GM18868 (cell line): ENCODE results near the gene NOTCH2NLA.
"Not testable (repeated sequence)": the region's sequence is repeated elsewhere in the genome, so short reads cannot be mapped to it uniquely, and the experiment has no call there.

Experiments
- ATAC-seq: cut with Tn5 transposase; IDR thresholded peaks from one replicate; pipeline ENCODE4 v1.9.1; 2021; ENCODE audit warnings: mild to moderate bottlenecking, moderate library complexity; ENCODE audit not compliant: unreplicated experiment

NOTCH2NLA gene

DNA sequence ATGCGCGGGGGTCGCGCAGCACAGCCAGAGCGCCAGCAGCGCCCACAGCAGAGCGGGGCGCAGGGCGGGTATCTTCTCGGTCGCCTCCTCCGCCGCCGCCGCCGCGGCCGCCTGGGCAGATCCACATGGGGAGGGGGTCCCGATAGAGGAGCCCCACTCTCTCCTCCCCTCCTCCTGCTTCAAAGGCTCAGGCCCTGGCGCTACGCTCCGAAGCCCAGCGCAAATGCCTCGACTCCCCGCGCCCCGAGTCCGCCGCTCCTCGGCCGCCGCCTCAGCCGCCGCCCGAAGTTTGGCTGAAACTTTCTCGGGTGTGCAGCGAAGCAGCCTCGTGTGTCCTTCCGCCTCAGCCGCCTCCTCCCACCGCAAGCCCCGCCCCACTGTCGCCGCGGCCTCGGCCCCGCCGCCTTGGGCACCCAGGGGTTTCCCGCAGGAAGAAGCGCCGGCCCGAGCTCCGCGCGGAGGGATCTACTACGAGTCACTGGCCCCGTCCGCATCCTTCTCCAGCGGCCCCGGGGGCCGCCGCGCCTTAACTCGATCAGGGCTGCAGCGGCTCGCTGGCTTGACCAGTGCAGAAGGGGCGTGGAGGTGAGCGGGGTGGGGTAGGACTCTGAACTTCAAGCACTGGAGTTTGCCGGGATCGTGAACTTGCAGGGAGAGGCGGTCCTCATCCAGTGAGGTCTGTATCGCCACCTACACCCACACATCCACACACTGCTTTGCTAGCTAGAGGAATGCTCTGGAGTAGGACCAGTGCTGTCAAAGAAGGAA lies at the start of gene NOTCH2NLA:
Gene NOTCH2NLA, minus strand, starts transcription at position 312 of the 768 bp plus-strand sequence. CDS start 39,684 bp downstream, outside the sequence.
- not testable (repeated sequence) for ATAC-seq

DNA sequence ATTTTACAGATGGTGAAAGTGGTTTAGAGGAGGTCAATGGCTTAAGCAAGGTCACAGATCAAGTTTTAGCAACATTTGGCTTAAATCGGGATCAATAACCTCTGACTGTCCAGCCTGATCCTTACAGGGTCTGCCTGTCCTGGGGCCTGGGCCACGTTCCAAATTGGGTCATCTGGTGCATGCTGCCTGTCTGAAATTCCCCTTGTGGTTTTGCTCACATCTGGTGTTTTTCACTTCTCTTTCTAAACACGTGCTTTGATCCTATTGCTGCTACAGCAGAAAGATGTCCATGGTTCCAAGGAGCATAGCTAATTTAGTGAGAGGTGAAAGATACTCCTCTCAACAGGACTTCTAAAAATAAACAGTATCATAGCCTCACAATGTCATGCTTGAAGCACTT lies 49.5 kb upstream of the NOTCH2NLA start:
- peak; percentile 86 for ATAC-seq

DNA sequence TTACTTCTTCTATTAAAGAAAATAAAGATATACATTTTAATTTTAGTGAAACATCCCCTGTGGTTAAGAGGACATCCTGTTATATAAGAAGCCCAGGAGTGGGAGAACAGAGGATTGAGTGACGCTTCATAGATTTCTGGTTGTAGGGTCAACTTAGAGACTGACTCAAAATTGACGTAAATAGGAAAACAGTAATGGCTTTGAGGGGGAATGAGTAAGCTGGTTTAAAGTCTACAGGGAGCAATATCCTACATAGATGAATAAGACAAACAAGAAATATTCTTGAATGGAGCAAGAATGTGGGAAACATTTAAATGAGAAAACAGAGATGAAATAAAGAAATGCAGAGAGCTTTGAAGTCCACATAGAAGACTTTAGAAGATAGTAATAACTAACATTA lies 48.3 kb upstream of the NOTCH2NLA start:
- not testable (repeated sequence) for ATAC-seq

DNA sequence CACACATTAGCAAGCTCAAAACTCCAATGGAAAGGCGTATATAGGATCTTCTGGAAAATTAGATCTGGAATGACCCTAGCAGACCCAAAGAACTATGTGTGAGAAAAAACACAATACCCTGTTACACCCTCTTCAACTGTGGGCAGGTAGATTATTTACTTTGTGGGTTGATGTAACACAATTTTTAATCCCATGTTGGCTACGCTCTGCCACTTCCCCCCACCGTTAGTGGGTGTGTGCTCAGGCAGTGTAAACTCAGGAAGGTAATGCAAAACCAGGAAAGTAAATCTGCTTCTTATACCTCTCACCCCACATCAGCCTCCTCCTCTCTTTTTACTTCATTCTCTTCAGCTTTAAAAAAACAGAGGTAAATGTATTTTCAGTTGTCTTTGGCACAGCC lies 45.3 kb upstream of the NOTCH2NLA start:
- not testable (repeated sequence) for ATAC-seq

DNA sequence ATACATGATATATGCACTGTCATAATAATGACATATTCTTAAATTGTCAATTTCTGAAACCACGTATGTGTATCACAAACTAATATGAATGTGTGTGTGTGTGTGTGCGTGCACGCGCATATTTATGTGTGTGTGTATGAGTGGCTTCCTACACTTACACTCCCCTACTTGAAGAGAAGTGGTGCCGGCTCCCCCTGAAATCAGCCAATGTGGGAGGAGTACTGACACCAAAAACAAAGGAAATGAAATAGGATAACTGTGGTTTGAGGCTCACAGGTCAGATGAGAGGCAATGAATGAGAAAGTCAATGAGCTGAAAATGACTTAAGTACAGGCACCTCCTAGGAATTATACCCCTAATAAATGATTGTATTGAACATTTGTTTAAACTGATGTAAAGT lies 44.4 kb upstream of the NOTCH2NLA start:
- not testable (repeated sequence) for ATAC-seq

DNA sequence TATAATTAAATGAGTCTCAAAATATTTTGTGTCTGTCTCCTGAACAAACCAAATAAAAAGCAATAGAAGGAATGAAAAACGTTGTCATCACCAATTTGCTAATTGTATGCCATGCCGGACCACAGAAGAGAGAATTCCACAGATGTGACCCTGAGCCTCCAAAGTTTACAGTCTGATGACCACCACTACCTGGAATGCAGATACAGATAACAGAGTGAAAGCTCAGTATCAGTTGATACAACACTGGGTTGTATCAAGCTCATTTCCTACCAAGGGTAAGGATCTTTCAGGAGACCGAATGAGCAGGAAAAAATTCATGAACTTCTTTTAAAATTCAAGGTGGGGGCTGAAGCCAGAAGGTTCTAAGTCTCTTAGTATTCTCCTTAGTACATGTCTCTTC lies 43.9 kb upstream of the NOTCH2NLA start:
- not testable (repeated sequence) for ATAC-seq

DNA sequence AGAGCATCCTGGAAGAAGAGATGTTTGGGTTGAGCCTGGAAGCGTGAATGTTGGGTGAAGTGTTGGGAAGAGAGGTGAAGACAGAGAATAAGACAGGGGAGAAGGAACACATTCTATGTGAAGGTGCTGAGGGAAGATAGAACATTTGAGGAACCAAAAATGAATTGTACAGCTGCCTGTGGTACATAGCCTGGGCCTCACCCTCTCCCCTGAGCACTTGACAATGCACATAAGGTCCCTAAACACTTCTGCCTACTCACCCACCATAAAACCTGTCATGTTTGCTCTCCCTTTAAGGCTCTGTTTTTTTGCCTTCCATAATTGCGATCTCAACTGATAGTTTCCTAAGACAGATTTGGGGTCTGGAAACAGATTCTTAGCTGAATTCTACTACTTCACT lies 43.2 kb upstream of the NOTCH2NLA start:
- not testable (repeated sequence) for ATAC-seq

DNA sequence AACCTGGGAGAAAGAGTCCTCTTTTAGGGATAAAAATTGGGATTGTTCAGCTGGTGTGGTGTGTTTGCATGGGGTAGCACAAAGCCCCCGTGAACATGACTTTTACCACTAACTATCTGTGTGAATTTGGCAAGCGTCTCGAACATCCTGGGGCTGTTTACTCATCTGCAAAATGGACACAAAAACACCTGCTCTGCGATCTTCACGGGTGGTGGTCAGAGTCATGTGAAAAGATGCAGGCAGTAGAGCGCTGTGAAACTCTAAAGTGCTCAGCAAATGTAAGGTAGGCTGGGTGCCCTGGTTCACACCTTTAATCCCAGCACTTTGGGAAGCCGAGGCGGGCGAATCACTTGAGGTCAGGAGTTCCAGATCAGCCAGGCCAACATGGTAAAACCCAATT lies 41.3 kb upstream of the NOTCH2NLA start:
- ATAC-seq = not testable (repeated sequence)

DNA sequence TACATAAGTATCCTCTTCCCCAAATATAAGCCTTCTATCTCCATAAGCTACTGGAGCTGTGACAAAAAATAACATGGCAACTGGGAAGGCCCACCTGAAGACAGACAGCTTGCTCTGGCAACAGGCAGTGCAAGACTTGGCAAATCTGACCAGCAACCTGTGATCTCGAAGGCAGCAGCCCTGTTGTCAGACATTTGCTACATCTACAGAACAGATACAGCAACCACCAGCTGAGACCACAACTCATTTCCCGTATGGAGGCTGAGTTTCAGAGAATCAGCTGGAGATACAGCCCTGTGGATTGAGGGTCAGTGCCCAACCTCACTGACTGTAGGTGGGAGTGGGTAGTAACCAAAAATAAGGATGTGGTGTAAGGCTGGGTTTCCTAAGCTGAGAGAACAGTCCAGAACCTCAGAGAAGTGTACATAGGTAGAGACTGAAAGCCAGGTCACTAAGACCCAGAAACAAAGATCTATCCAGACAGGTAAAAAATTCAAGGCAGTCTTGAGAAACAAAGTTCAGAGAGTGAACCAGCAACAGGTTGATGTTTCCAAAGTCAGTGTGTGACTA lies 37.4 kb upstream of the NOTCH2NLA start:
- ATAC-seq = not testable (repeated sequence)

DNA sequence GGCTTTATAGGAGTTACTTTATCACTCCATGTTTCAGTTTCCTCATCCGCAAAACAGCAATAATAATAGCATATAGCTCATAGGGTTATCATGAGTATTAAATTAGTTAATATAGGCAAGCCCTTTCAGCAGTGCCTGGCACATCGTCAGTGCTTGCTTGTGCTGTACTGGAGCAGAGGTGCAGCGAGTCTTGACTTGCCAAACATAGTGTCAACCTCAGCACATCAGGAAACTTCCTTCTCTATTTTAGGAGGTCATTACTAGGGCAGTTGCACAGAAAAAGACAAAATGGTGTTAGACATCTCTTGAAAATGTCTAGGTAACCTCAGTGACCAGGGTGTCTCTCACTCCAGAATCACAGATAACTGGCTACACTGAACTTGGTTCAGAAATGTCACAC lies 35.9 kb upstream of the NOTCH2NLA start:
- ATAC-seq = not testable (repeated sequence)

DNA sequence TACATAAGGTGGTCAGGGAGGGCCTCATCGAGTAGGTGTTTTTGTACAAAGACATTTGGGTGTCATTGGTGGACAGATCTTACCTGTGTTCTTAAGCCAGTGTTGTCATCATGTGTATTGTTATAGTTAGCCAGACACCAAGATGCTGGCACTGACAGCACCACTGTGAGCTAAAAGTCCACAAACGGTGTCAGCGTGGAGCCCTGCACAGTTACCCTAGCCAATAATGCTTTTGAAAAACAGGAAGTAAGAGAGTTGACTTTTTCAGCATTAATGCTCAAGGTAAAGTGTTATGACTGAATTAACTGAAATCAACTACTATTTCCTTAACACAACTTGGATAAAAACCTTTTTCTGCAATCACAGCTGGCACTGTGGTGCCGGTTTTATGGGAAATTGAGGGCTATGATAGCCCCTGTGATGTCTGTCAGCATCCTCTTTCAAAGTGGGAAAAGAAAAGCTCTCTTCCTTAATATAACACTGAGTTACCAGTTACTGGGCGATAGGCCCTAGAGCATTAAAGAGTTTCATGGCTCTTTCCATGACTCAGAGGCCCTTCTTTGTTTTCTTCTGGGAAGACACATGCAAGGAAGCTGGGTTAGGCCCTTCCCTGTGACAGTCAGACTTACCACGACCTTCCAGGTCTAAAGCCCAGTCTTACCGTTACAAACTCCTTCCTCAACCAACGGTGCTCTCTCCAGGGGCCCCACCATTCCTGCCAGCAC lies 31.3 kb upstream of the NOTCH2NLA start:
- ATAC-seq = peak; percentile 50

DNA sequence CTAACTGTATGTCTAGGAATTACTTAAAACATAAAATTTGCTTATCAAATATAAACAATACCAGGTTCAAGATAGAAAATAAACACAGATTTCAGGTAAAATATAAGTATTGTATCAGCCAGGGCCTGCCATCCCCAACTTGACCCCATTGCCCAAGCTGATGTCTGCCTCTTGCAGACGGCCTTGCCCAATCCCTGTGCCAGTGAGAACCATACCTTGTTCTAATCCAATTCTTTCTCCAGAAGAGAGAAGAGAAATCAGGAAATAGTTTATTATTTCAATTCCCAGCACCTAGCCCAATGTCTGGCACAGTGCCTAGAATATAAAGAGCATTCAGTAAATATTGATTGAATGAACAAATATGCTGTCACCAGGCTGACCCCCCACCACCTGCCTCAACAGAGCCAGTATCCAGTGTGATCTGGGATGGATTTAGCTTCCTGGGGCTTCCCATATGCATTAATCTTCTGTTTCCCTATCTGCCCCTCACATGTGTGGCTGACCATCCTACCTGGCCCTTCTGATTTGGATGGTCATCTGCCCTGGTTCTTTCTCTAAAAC lies 29.3 kb upstream of the NOTCH2NLA start:
- not testable (repeated sequence) for ATAC-seq

DNA sequence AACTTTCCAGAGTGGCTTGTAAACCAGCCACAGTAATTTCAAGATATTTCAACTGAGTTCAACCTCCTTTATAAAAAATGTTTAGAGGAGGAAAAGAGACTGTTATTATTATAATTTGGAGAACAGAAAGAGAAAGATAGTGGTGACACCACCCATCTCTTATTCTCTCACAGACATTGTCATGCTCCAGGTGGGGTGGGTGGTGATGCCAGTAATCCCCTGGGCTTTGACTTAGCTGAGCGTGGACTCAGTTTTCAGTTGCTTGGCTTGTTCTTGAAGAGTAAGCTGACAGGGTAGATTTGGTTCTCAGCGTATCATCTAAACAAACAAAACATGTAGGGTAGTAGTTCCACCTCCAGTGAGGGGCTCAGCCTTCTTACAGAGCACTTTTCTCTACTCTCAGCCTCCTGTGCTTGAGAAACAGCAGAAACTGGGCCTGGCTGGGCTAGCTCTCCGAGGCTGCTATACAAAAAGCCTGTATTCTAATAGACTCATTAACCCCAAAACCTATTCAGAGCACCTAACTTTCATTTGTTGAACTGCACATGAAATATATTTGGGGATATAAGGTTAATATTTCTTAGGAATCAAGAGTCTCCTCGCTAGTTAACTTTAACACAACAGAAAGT lies 25.9 kb upstream of the NOTCH2NLA start:
- peak; percentile 84 for ATAC-seq

DNA sequence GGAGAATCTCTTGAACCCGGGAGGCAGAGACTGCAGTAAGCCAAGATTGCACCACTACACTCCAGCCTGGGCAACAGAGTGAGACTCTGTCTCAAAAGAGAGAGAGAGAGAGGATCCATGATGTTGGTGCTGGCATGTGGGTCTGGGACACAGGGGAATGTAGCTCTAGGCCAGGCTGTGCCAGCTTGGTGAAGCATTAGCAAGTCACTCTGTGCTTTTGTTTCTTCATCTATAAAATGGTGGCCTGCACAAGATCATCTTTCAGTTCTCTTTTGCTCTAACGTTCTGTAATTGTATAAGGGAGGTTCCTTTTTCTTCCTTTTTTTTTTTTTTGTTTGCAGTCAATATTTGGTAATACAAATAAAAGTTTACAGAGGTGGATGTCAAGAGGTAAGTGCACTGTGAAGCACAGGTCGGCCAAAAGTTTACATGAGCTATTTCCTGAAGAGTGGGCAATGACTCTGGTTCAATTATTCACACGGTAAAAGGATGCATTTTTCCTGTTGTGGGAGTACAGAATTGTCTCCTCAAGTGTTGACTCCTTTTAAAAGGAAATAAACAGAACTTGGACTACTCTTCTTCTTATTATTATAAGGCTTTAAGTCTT lies 24.5 kb upstream of the NOTCH2NLA start:
- not testable (repeated sequence) for ATAC-seq

DNA sequence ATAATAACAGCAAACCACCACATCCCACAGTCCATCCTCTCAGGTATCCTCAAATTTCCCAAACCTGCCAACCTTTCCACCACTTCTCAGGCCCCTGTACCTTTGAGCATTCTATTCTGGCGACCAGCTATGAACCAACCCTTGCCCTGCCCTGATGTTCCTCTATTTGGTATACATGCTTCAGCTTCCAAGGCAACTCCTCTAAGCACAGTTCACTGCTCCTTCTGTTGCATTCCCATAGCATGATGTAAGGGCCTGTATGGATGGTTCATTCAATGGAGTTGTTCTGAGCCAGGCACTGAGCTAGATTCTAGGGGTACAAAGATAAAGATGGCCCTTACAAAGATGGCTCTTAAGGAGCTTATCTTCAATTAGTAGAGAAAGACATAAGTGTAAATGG lies 22.7 kb upstream of the NOTCH2NLA start:
- not testable (repeated sequence) for ATAC-seq

DNA sequence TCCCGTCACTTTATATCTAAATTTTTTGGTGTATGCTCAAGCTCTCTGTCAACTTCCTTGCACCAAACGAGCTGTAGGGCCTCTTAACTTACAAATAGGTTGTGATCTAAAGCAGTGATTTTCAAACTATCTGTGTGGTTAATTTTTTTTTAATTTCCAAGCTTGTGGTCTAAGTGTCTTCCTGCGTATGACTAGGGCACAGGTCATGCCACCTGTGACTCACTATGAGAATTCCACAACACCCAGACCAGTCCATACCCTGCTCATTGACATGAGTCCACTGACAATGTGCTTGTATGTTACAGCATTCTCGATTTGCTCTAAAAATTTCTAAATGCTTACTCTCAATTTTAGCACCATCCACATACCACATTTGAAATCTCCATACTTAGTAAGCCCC lies 19.8 kb upstream of the NOTCH2NLA start:
- not testable (repeated sequence) for ATAC-seq

DNA sequence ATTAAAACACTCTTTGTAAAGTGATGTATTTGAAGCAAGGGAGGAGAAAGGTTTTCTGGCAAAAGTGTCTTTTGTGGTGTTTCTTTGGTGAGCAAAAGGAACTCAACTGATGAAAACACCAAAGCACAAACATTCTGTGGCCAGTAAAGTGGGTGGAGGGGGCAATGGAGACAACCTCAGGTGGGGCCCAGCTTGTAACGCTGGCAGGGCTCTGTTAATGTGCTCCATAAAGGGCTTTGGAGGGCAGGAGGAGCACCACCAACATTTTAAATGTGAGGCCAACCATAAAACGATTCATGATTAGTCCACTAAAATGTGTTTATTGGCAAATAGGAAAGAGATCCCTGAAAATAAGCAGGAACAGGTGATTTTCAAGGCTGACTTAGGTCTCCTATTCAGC lies 7.8 kb upstream of the NOTCH2NLA start:
- ATAC-seq = not testable (repeated sequence)

DNA sequence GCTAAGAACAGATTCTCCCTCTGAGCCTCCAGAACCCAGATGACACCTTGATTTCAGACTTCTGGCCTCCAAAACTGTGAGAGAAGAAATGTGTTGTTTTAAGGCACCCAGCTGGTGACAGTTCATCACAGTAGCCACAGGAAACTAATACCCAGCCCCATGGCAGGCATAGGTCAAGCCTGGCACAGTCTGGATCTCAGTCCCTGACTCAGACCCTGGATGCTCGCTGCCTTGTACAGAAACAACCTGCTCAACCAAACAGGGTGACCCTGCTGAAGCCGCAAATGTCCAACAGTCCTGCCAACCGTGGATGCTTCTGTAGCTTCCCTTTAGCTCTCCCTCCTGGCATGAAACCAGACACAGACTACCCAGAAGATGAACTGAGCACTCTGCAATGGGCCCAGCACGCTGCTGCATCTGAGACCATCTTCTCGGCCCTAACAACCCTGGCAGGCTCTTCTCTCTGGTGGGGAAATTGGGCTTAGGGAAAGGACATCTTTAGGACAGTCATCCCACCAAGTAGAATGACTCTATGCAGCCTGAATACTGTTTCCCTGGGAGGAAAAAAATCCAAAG lies 7.3 kb upstream of the NOTCH2NLA start:
- ATAC-seq = not testable (repeated sequence)

DNA sequence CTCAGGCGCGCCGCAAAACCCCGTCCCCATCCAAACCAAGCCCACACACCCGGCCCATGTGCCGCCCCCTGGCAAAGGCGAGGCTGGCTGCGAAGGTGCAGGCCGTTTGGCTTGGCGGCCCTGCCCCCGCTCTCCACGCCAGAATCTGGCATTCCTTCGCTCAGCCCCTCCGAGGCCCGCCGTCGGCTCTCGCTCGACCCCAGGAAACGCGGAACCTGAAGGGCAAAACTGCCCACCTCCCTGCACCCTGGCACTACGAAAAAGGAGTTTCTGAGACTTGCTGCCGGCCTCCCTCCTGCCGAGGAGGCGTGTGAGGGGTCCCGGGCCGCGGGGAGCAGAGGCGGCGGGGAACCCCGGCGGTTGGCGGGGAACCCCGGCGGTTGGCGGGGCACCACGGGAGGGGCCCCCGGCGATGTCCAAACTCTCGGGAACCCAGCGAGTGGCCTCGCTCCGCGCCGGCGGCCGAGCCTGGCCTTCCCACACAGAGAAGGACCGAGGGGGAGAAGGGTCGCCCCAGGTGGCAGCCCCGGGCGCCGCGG lies 608 bp downstream of the NOTCH2NLA start:
- ATAC-seq = not testable (repeated sequence)

DNA sequence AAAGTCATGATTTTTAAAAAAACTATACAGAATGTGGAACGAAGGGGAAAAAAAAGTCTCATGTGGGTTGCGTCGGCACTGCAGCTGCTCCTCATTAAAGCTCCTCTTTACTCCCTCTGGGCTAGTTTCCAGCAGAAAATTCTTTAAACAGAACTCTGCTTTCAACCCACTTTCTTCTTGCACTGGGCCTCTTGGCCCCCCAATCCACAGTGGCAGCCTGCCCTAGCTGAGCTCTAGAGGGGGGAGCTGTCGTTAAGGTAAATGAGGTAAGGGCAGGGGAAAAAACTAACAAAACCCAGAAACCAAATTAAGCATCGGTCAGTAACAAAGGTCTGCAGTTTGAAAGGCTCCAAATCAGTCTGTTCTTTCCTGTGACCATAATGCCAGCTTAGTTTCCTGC lies 54.3 kb downstream of the NOTCH2NLA start:
- ATAC-seq = not testable (repeated sequence)
